HG02943 (cell line): ENCODE data around the gene AIMP1.
"Not testable (repeated sequence)": the region's sequence is repeated elsewhere in the genome, so short reads cannot be mapped to it uniquely, and the experiment has no call there.

Source experiments
- ATAC-seq: cut with Tn5 transposase; IDR thresholded peaks from one replicate; pipeline ENCODE4 v1.9.1; 2021; ENCODE audit warnings: mild to moderate bottlenecking, low read depth, moderate library complexity; ENCODE audit not compliant: unreplicated experiment

AIMP1 gene

GRCh38 chr4:106344647-106344970 lies 28.3 kb downstream of the AIMP1 start:
- no peak for ATAC-seq

GRCh38 chr4:106347167-106347566 lies 30.8 kb downstream of the AIMP1 start:
- no peak for ATAC-seq

DNA sequence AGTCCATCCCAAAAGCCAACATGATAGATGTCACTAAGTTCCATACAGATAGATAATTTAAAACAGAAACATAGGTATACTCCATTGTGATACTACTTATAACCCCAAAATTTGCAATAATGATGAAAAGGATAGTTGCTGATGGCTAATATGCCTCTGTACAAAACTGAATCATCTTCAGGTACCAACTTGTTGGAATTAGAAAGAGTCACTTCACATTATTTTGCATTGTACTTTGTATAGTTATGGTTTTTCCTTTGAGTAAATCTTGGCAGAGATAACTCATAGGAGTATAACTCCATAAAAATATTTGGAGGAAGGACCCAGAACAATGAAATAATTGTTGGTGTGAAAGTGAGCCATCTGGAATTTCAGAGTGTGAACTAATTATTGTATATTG lies 34.7 kb downstream of the AIMP1 start:
- ATAC-seq: no peak

- ATAC-seq: no peak
Measured at GRCh38 chr4:106353786-106354185, 37.4 kb downstream of the AIMP1 start.

GRCh38 chr4:106355193-106355592 lies 38.8 kb downstream of the AIMP1 start:
- ATAC-seq: no peak

DNA sequence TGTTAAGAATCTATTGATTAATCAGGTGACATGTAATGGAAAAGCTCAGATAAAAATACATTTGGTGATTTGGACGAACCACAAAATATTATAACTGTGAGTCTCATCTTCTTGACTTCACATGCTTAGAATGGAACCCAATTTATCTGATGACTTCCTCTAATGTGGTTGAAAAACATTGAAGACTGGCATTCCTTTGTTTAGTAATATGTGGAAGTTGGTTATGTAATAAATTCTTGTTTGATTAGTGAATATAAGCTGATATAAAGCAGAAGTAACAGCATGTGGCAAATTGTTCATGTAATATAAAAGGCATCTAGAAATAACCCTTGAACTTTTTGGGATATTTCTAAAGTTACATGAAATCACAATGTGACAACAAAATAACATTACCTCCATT lies 42.5 kb downstream of the AIMP1 start:
- ATAC-seq: no peak

GRCh38 chr4:106362086-106362825 lies 45.9 kb downstream of the AIMP1 start:
- ATAC-seq: no peak

GRCh38 chr4:106364282-106364681 lies 47.9 kb downstream of the AIMP1 start:
- ATAC-seq: no peak

- ATAC-seq: no peak
Measured at GRCh38 chr4:106365613-106366012, 49.3 kb downstream of the AIMP1 start.

DNA sequence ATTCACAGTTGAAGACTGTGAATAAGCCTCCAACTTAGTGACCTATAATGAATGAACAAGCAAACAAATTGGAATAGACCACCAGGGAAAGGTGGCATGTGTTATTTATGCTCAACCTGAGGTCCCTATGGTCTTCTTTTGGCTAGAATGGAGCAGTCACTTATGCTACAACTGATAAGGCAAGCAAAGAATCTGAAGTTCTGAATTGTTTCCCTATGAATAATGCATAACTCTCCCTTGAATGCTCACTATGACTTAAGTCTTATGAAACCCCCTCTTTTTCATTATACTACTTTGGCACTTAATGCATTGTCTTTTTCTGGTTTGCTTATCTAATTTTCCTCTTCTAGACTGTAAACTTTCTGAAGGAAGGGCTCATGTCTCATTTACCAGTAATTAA lies 49.7 kb downstream of the AIMP1 start:
- no peak for ATAC-seq

DNA sequence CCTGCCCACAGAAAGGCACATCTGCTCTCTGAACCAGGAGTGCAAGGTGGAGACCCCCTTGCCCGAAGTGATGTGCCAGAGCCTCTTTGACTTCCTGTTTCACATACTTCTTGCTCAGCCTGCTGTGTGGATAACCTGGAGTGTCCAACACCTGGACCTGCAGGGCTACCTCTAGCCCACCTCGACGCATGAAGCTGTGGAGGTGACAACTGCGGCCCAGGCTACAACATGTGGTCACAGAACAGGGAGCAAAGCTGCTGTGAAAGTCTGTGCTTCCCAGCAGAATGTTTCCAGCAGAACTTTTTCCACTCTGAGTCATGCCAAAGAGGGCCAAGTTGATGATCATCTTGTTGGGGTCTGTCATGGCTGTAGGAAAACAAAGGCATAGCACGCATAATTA lies 50.7 kb downstream of the AIMP1 start:
- ATAC-seq: no peak

DNA sequence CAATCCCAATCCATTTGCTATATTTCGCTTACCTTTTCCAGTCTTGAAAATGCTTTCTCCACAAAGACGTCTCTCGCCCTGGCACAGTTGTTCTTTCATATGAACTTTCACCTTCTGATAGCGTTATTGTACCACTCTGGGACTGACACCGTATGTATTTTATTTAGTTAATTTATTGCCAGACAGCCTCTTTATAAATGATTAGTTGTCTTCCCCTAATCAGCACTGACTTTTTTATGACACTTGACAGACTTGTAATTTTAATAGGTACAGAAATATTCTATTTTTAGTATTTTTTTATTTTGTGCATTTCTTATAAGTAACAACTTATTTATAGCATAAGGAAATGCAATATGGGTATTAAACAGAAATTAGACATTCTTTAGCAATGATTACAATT lies 52.3 kb downstream of the AIMP1 start, which contains the start of gene GIMD1:
GIMD1 (minus strand) TSS at position 101 of the 400 bp plus-strand sequence. CDS start 1,343 bp downstream, outside the sequence.
- no peak for ATAC-seq

DNA sequence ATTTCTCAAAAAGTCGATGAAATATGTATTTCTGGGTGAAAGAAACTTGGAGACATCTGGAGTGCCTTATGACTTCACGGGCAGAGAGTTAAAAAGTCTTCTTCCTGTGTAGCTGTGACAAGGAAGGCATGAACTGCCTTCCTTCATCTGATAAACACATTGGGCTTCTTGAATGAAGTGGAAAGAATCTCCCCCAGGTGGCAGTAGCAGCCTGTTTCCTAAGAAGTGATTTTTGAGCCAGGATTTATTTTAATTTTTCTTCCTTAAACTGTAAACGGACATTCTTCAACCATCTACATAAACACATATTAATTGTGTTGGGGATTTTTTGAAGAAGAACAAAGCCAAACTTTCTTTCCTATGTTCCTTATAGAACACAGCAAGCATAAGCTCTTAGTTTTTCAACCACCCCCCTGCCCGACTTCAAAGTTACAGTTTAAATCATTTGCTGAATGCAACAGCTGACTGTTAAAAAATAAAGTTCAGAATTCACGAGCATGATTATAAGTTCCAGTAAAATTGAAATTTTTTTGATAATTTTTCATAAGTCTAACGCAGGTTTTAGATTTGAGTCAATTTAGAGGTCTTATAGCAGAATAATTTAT lies 53.2 kb downstream of the AIMP1 start:
- ATAC-seq: peak; percentile 80

DNA sequence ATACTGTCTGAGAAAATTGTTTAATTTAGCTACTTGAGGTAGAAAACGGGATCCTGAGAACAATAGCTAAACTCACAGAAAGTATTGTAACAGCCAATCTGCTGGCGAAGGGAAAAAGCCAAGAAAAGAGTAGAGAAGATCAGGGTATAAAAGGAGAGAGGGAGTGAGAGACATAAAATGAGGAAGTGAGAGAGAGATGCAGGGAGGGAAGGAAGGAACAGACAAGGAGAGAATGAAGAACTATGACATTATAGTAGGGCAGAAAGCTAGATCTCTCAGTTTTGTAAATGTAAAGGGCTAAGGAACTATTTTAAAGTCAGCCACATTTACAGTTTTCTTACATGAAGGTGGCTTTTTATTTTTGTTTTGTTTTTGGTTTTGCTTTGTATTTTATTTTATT lies 53.9 kb downstream of the AIMP1 start:
- no peak for ATAC-seq

DNA sequence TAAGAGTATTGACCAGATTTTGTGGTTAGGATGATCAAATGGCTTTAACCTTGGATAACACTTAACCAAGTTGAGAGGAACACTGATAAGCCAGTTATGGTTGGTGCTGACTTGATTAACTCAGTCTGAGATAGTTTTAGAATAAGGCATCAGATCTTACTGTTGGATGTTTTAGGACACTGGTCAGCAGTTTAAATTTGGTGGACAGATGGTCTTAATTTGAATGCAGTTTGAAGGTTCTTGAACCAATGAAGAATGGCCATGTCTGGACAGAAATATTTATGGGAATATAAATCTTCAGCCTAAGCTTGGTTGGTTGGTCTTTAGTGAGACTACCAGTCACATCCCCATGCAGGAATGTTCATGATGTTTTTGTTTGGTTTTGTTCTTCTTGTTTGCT lies 54.8 kb downstream of the AIMP1 start:
- no peak for ATAC-seq

- ATAC-seq: no peak
Measured at GRCh38 chr4:106373026-106373425, 56.7 kb downstream of the AIMP1 start.

DNA sequence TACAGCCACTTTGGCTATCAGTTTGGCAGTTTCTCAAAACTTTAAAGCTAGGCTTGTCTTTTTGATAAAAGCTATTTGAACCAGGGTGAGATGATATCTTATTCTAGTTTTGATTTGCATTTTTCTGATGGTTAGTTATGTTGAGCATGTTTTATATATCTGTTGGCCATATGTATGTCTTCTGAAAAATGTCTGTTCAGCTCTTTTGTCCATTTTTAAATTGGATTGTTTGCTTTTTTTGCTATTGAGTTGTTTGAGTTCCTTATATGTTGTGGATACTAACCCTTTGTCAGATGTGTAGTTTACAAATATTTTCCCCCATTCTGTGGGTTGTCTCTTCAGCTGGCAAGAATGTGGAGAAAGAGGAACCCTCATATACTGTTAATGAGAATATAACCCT lies 63.8 kb downstream of the AIMP1 start:
- no peak for ATAC-seq

DNA sequence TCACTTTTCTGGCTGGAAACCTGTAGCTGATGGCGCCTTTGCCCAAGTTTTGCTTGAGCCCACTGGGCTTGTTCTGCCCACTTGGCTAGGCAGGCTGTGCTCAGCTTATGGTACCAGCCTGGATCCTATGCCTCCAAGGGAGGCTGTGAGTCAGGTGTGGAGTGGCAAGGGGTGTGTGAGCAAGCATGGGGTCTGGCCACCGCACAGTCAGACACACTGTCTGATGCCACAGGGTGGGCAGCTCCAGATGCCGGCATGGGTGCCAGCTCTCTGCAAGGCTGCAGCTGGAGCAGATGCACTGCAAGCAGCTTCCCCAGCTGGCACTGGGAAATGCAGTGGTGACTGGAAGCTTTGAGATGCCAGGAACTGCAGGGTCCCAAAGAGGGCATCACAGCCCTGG lies 68.5 kb downstream of the AIMP1 start:
- no peak for ATAC-seq

GRCh38 chr4:106385853-106386393 lies 69.6 kb downstream of the AIMP1 start:
- ATAC-seq: no peak

DNA sequence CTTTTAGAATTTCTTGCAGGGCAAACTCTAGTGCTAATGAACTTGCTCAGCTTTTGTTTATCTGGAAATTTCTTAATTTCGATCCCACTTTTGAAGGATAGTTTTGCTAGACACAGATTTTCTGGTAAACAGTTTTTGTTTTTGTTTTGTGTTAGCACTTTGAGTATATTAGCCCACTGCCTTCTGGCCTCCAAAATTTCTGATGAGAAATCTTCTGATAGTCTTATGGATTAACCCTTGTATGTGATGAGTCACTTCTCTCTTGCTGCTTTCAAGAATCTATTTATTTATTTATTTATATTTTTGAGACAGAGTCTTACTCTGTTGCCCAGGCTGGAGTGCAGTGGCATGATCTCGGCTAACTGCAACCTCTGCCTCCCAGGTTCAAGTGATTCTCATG lies 79.2 kb downstream of the AIMP1 start:
- ATAC-seq: no peak

GRCh38 chr4:106398898-106399297 lies 82.5 kb downstream of the AIMP1 start:
- not testable (repeated sequence) for ATAC-seq
